ENCODE measurements around the gene TUSC2.

DNA sequence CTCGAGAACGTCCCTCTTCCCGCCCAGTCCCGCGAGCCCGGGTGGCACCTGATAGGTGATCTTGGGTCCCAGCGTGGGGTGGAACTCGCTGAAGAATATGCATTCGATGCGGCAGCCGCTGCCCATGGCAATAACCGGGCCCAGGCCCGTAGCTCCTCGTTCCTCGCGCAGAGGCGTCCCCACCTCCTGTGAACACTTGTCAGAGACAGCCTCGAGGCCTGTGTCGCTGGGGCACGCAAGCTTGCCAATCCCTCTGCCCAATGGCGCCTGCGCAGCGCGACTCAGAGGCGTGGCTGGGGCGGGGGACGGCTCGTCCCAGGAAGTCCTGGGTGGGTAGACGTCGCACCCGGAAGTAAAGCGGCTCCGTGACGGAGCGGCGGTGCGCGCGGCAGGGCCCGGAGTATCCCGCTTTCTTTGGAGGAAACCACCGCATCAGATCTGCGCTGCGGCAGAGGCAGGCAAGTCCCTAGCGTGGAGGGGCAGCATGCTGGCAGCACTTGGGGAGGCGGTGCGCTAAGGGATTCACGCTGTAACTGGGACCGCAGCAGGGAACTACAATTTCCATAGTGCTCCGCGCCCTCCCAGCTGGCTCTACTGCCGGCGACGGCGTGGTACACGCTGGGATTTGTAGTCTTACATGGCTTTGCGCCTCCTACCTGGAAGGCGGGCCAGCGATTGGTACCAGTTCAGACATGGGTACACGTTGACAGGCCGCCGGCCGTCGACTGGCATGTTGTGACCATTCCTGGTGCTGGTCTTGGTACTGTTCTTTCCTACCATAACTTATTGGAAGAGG is 22.7 kb upstream of the TUSC2 start, which contains the start of the genes CYB561D2 and NPRL2:
- TF ChIP-seq CTCF (IDR thresholded peaks at IDR 0.05 in 2 of 3, conservative IDR thresholded peaks at IDR 0.05 in 1 of 3; ENCODE audit: borderline replicate concordance in 1 of 3, insufficient read depth in 1 of 3, low read depth in 2 of 3, low read length in 2 of 3) (no peak), ZFX (IDR thresholded peaks at IDR 0.05) (peak; percentile 74; the same call in 1 of the 2 replicates), EGR1 (IDR thresholded peaks at IDR 0.05; ENCODE audit: low read depth) (no peak), POLR2A (IDR thresholded peaks at IDR 0.05; ENCODE audit: borderline replicate concordance, extremely low read depth, insufficient read depth, insufficient read length) (peak; percentile 78), POLR2AphosphoS5 (IDR thresholded peaks at IDR 0.05; ENCODE audit: low read depth, low read length) (peak; percentile 94), CEBPB (IDR thresholded peaks at IDR 0.05; ENCODE audit: low read depth) (no peak)
- TF ChIP-seq, protein P1, sequence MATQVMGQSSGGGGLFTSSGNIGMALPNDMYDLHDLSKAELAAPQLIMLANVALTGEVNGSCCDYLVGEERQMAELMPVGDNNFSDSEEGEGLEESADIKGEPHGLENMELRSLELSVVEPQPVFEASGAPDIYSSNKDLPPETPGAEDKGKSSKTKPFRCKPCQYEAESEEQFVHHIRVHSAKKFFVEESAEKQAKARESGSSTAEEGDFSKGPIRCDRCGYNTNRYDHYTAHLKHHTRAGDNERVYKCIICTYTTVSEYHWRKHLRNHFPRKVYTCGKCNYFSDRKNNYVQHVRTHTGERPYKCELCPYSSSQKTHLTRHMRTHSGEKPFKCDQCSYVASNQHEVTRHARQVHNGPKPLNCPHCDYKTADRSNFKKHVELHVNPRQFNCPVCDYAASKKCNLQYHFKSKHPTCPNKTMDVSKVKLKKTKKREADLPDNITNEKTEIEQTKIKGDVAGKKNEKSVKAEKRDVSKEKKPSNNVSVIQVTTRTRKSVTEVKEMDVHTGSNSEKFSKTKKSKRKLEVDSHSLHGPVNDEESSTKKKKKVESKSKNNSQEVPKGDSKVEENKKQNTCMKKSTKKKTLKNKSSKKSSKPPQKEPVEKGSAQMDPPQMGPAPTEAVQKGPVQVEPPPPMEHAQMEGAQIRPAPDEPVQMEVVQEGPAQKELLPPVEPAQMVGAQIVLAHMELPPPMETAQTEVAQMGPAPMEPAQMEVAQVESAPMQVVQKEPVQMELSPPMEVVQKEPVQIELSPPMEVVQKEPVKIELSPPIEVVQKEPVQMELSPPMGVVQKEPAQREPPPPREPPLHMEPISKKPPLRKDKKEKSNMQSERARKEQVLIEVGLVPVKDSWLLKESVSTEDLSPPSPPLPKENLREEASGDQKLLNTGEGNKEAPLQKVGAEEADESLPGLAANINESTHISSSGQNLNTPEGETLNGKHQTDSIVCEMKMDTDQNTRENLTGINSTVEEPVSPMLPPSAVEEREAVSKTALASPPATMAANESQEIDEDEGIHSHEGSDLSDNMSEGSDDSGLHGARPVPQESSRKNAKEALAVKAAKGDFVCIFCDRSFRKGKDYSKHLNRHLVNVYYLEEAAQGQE (IDR thresholded peaks at IDR 0.05; ENCODE audit: low read depth): no peak
